Neuronal stem cell (in vitro differentiated cells): ENCODE results near the gene FGFR4.

ENCODE experiments used
- DNase-seq: peaks from one replicate; pipeline ENCODE4 v3.0.0-alpha.2; 2013; ENCODE audit warnings: low spot score
- H2AFZ ChIP-seq: one replicate; pipeline ENCODE4 v1.6.1; 2013; ENCODE audit warnings: mild to moderate bottlenecking, low read length, inconsistent platforms
- H2AK5ac ChIP-seq: 2 replicates; pipeline ENCODE4 v1.6.1; 2013; ENCODE audit warnings: low read depth, mild to moderate bottlenecking, inconsistent platforms, low read length, moderate library complexity, mixed read lengths
- H2BK120ac ChIP-seq: 2 replicates; pipeline ENCODE4 v1.6.1; 2013; ENCODE audit warnings: low read depth, mild to moderate bottlenecking, inconsistent platforms, low read length, moderate library complexity, mixed read lengths
- H2BK12ac ChIP-seq: one replicate; pipeline ENCODE4 v1.6.1; 2013; ENCODE audit warnings: low read length, inconsistent platforms
- H2BK15ac ChIP-seq: 2 replicates; pipeline ENCODE4 v1.6.1; 2013; ENCODE audit warnings: mild to moderate bottlenecking, low read length, inconsistent platforms, mixed read lengths
- H2BK5ac ChIP-seq: one replicate; pipeline ENCODE4 v1.6.1; 2013; ENCODE audit warnings: inconsistent platforms, mild to moderate bottlenecking, low read length, moderate library complexity
- H3K14ac ChIP-seq: one replicate; pipeline ENCODE4 v1.6.1; 2013; ENCODE audit warnings: low read length, inconsistent platforms
- H3K18ac ChIP-seq: 2 replicates; pipeline ENCODE4 v1.6.1; 2013; ENCODE audit warnings: low read length, inconsistent platforms
- H3K23ac ChIP-seq: 2 replicates; pipeline ENCODE4 v1.6.1; 2013; ENCODE audit warnings: low read depth, mild to moderate bottlenecking, mixed read lengths, low read length, inconsistent platforms; ENCODE audit not compliant: poor library complexity
- H3K27ac ChIP-seq: replicated peaks from 3 replicates; pipeline ENCODE4 v1.5.1; 2013; ENCODE audit warnings: low read length, inconsistent platforms
- H3K27me3 ChIP-seq, 3 experiments: 2 replicates each; pipeline ENCODE4 v1.6.1; 2013; ENCODE audit warnings: low read length in 3 of 3, mild to moderate bottlenecking in 2 of 3, inconsistent platforms in 1 of 3, low read depth in 1 of 3, mixed read lengths in 1 of 3, moderate library complexity in 1 of 3; ENCODE audit not compliant: control insufficient read depth in 3 of 3, insufficient read depth in 3 of 3
- H3K36me3 ChIP-seq, 2 donors: replicated peaks in 1 of 2; 2 replicates each; pipeline ENCODE4 v1.6.1; 2013; ENCODE audit warnings: low read length in 2 of 2; ENCODE audit not compliant: control insufficient read depth in 2 of 2, insufficient read depth in 2 of 2
- H3K4ac ChIP-seq: 2 replicates; pipeline ENCODE4 v1.6.1; 2013; ENCODE audit warnings: inconsistent platforms, mild to moderate bottlenecking, low read length, moderate library complexity
- H3K4me1 ChIP-seq, 2 donors: 1 replicate in 1 of 2; 2 replicates in 1 of 2; pipeline ENCODE4 v1.6.1; 2013; ENCODE audit warnings: low read length in 2 of 2, low read depth in 1 of 2; ENCODE audit not compliant: control insufficient read depth in 2 of 2, insufficient read depth in 1 of 2
- H3K4me2 ChIP-seq: one replicate; pipeline ENCODE4 v1.6.1; 2013; ENCODE audit warnings: mild to moderate bottlenecking, low read length, inconsistent platforms; ENCODE audit not compliant: insufficient read depth, poor library complexity, severe bottlenecking
- H3K4me3 ChIP-seq, 2 donors: 2 replicates each; pipeline ENCODE4 v1.5.1; 2013; ENCODE audit warnings: low read length in 2 of 2, mild to moderate bottlenecking in 2 of 2, inconsistent platforms in 1 of 2, moderate library complexity in 1 of 2
- H3K79me1 ChIP-seq: one replicate; pipeline ENCODE4 v1.6.1; 2013; ENCODE audit warnings: low read depth, mild to moderate bottlenecking, inconsistent platforms, low read length, moderate library complexity
- H3K9ac ChIP-seq: one replicate; pipeline ENCODE4 v1.6.1; 2013; ENCODE audit warnings: mild to moderate bottlenecking, low read depth, low read length, inconsistent platforms; ENCODE audit not compliant: poor library complexity
- H3K9me3 ChIP-seq, 2 donors: replicated peaks in 1 of 2; 2 replicates each; pipeline versions ENCODE3 to v1.6.1; 2013; ENCODE audit warnings: low read length in 2 of 2, mild to moderate bottlenecking in 2 of 2, inconsistent platforms in 1 of 2, low read depth in 1 of 2, mixed read lengths in 1 of 2, moderate library complexity in 1 of 2; ENCODE audit not compliant: control insufficient read depth in 2 of 2, insufficient read depth in 1 of 2
- H4K8ac ChIP-seq: one replicate; pipeline ENCODE4 v1.6.1; 2013; ENCODE audit warnings: low read depth, mild to moderate bottlenecking, inconsistent platforms, low read length, moderate library complexity
- H4K91ac ChIP-seq: one replicate; pipeline ENCODE4 v1.6.1; 2013; ENCODE audit warnings: low read length, low read depth, mild to moderate bottlenecking, inconsistent platforms; ENCODE audit not compliant: poor library complexity
- WGBS, 2 donors: extraction: QIAGEN DNeasy Blood & Tissue Kit; methylation state at CpG; one replicate each; pipeline ENCODE4 v1.1.7; 2013; ENCODE audit warnings: missing lambda C conversion rate in 2 of 2, mixed read lengths in 1 of 2; ENCODE audit not compliant: insufficient read length in 2 of 2, insufficient replicate concordance in 1 of 2; ENCODE audit errors: extremely low coverage in 2 of 2; 5-methylcytosine and 5-hydroxymethylcytosine counted together

Gene FGFR4

DNA sequence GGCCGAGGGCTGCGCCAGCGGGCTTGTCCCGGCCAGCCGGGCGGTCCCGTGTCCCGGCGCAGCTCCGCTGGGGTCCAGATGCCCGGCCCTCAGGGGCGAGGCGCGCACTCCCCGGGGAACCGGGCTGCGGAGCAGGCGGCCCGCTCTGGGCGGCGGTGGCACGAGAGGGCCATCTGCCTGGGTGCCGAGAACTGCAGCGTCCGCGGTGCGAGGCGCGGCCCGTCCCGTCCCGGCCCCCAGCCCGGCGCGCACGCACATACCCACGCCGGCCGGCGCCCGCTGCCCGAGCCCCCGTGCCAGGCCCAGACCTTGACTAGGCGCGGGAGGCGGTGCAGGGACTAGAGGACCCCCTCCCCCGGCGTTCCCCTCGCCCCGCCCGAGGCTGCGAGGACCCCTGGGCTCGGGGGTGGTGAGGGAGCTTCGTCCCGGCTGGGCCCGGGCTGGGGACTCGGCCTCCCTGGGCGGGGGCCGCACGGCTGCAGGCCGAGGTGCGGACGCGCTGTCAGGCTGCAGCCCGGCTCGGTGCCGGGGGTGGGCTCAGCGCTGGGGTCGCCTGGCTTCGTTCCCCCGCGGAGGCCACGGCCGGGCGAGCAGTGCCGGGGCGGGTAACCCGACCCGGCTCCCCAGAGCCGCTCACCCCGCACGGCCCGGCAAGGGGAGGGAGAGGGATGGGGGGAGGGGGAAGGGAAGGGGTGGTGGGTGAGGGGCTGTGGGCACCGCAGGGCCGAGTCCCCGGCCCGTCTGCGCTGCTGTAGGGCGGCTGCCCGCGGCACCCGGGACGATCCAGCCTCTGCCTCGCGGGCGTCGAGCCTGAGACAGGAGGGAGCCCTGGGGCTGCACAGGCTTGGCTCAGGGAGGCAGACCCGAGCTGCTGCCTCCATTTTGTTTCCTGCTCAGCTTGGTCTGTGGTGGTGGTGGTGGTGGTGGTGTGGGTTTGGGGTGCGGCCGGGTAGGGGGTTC lies 45.7 kb downstream of the FGFR4 start:
- Histone ChIP-seq H4K91ac (peak overlapping the region; percentile 100), H3K27ac (peak overlapping the region; percentile 96), H2AK5ac (peak overlapping the region; percentile 99), H2BK120ac (peak overlapping the region; percentile 94), H3K27me3 (peaks cover 0 to 6% (median 0%) of the 10 kb centered on the region in 3 experiments), H3K36me3 (peaks cover 0 to 5% of the 10 kb centered on the region in 2 donors), H3K4me2 (peak overlapping the region; percentile 82), H3K4ac (peak overlapping the region; percentile 99), H3K4me1 (peaks cover 0 to 21% of the 10 kb centered on the region in 2 donors), H3K9me3 (no peaks in the 10 kb centered on the region), H3K9ac (peak overlapping the region; percentile 98), H4K8ac (peak overlapping the region; percentile 90), H3K14ac (peak overlapping the region; percentile 72), H2BK15ac (peak overlapping the region; percentile 83), H2BK5ac (peak overlapping the region; percentile 97), H2BK12ac (peak overlapping the region; percentile 73), H3K79me1 (no peaks in the 10 kb centered on the region), H3K4me3 (peak overlapping the region in 1 of 2 donors; percentile 87), H3K18ac (peak overlapping the region; percentile 100), H3K23ac (peak overlapping the region; percentile 94), H2AFZ (peak overlapping the region; percentile 29)
- no CpG with 5 or more reads among the region's 100 CpGs for WGBS, 2 donors
- peak; percentile 66 for DNase-seq

DNA sequence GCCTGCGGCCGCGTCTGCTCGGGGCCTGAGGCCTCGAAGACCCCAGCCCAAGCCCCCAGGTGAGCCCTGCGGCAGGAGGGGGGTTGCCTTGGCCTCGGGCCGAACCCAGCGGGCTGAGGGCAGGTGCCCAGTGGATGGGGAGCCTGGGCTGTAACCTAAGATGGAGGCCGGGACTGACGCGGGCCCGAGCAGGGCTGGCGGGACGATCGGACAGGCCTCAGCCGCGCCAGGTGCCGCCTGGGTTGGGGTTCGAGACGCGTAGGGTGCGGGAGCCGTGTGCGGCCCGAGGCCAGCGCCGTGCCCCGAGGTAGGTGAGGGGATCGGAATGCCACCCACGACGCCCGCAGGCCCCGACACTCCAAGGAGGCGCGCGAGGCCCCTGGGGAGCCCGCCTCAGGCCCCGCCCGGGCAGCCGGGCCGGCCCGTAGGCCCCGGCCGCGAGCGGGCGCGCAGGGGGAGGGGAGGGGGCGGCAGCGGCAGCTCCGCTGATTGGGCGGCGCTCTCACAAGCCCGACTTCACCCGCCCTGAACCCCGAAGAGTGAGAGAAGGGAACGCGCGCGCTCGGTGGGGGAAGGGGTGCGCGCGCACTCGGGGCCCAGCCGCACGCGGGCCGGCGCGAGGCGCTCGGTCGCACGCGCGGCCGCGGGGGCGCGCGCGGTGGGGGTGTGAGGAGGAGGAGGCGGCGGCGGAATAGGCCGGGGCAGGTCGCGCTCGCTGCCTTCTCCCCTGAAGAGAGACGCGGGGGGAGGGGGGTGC lies 46.6 kb downstream of the FGFR4 start, which contains the start of gene NSD1:
Gene NSD1, plus strand, starts transcription at position 678 of the 757 bp plus-strand sequence. CDS start 1,331 bp downstream, outside the sequence.
- DNase-seq: peak; percentile 94
- Histone ChIP-seq H2AK5ac (peak within 1 kb of the TSS; percentile 99), H3K18ac (peak within 1 kb of the TSS; percentile 100), H3K4me2 (peak within 1 kb of the TSS; percentile 82), H2AFZ (peak within 1 kb of the TSS; percentile 87), H3K4me1 (peaks cover 0 to 21% of the 10 kb centered on the region in 2 donors), H3K4me3 (peak within 1 kb of the TSS in 1 of 2 donors; percentile 91), H3K14ac (peak within 1 kb of the TSS; percentile 99), H3K27ac (peak within 1 kb of the TSS; percentile 96), H3K36me3 (peaks cover 0 to 10% of the 10 kb centered on the region in 2 donors), H2BK5ac (peak within 1 kb of the TSS; percentile 97), H3K4ac (peak within 1 kb of the TSS; percentile 99), H2BK120ac (peak within 1 kb of the TSS; percentile 97), H2BK12ac (peak within 1 kb of the TSS; percentile 73), H3K9me3 (no peaks in the 10 kb centered on the region), H3K27me3 (peaks cover 0 to 6% (median 0%) of the 10 kb centered on the region in 3 experiments), H3K79me1 (no peaks in the 10 kb centered on the region), H3K9ac (peak within 1 kb of the TSS; percentile 98), H2BK15ac (peak within 1 kb of the TSS; percentile 98), H3K23ac (peak within 1 kb of the TSS; percentile 94), H4K91ac (peak within 1 kb of the TSS; percentile 100), H4K8ac (peak within 1 kb of the TSS; percentile 94)
- WGBS, 2 donors: no CpG with 5 or more reads among the region's 93 CpGs

DNA sequence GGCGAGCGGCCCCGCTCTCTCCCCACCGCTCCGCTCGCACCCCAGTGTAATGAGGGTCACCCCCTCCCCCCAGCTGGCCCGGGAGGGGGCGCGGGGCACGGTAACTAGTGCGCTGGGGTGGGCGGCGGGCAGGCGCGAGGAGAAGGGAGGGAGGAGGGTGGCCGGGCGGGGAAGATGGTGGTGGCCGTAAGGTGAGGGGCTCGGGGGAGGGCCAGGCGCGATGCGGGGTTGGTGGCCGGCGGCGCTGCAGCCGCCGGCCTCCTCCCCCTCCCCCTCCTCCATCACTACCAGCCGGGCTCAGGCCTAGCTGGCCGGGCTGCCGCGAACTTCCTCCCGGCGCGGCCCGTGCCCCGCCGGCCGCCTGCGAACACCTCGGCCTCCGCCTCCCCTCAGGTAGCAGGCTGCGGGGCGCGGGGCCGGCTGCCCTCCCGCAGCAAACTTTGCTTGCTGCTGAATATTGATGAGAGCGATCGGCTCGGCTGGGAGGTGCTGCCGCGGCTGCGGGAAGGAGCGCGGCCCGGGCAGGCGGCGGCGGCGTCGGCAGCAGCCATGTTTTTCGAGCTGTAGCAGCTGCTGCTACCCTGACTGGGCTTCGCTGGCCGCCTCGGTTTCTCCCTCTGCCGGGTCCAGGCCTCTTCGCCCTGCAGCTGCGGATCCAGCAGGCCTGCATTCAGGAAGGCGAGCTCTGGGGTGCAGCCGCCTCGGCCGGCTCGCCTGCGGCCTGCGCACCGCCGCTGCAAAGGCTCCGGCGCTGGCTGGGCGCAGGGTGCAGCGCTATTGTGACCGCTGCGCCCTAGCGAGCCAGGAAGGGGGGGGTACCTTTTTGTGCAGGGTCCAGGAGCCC lies 47.4 kb downstream of the FGFR4 start:
- Histone ChIP-seq H3K9ac (peak overlapping the region; percentile 97), H3K4me1 (peaks cover 0 to 21% of the 10 kb centered on the region in 2 donors), H3K27me3 (peaks cover 0 to 6% (median 0%) of the 10 kb centered on the region in 3 experiments), H3K4me2 (peak overlapping the region; percentile 82), H3K14ac (peak overlapping the region; percentile 99), H4K8ac (peak overlapping the region; percentile 94), H2BK5ac (peak overlapping the region; percentile 97), H2BK12ac (no peak overlapping the region), H3K23ac (peak overlapping the region; percentile 80), H3K36me3 (peaks cover 0 to 11% of the 10 kb centered on the region in 2 donors), H3K4me3 (peak overlapping the region in 1 of 2 donors; percentile 91), H2BK120ac (peak overlapping the region; percentile 97), H2AK5ac (peak overlapping the region; percentile 97), H2AFZ (peak overlapping the region; percentile 87), H3K79me1 (peaks cover 2% of the 10 kb centered on the region), H3K27ac (peak overlapping the region; percentile 96), H3K9me3 (no peaks in the 10 kb centered on the region), H4K91ac (peak overlapping the region; percentile 97), H3K4ac (peak overlapping the region; percentile 98), H2BK15ac (peak overlapping the region; percentile 98), H3K18ac (peak overlapping the region; percentile 100)
- no CpG with 5 or more reads among the region's 83 CpGs for WGBS, 2 donors
- peak; percentile 67 for DNase-seq
